Spleen (tissue), 13 donors: ENCODE data around the gene TSPAN1. TPM values are rescaled to one million over a fixed set of nuclear protein-coding genes. Genes with fewer than 3 reads are reported as not detected.
A peak's percentile ranks its signal among the peaks of the same experiment; 100 is the strongest.

Source experiments
- DNase-seq: peaks from one replicate; pipeline ENCODE4 v3.0.0-alpha.2; 2020
- H3K27ac ChIP-seq, 8 donors: fragments of 200-600 bp; sonication (generic) in 7 of 8; 1 replicate in 4 of 8; 2 replicates in 4 of 8; pipeline versions ENCODE4 v1.5.0 to v1.8.0; 2016 to 2021; ENCODE audit warnings: inconsistent platforms in 4 of 8, mild to moderate bottlenecking in 4 of 8, moderate library complexity in 1 of 8
- H3K27me3 ChIP-seq, 7 donors: fragments of 200-600 bp; sonication (generic) in 6 of 7; replicated peaks in 1 of 7; 1 replicate in 4 of 7; 2 replicates in 3 of 7; pipeline versions ENCODE4 v1.5.0 to v1.8.0; 2016 to 2021; ENCODE audit warnings: inconsistent platforms in 3 of 7, mild to moderate bottlenecking in 1 of 7
- H3K36me3 ChIP-seq, 6 donors: fragments of 200-600 bp; sonication (generic) in 5 of 6; 1 replicate in 4 of 6; 2 replicates in 2 of 6; pipeline versions ENCODE4 v1.5.0 to v1.8.0; 2016 to 2021; ENCODE audit warnings: inconsistent platforms in 2 of 6
- H3K4me1 ChIP-seq, 6 donors: fragments of 200-600 bp; sonication (generic) in 5 of 6; 1 replicate in 3 of 6; 2 replicates in 3 of 6; pipeline versions ENCODE4 v1.5.0 to v1.8.0; 2016 to 2021; ENCODE audit warnings: inconsistent platforms in 3 of 6
- H3K4me3 ChIP-seq, 8 donors: fragments of 200-600 bp; sonication (generic) in 7 of 8; 1 replicate in 4 of 8; 2 replicates in 4 of 8; pipeline versions ENCODE4 v1.5.0 to v1.8.0; 2016 to 2021; ENCODE audit warnings: inconsistent platforms in 4 of 8, mild to moderate bottlenecking in 4 of 8, moderate library complexity in 2 of 8
- H3K9me3 ChIP-seq, 8 donors: fragments of 200-600 bp; sonication (generic) in 7 of 8; 1 replicate in 4 of 8; 2 replicates in 4 of 8; pipeline versions ENCODE4 v1.5.0 to v1.8.0; 2016 to 2021; ENCODE audit warnings: inconsistent platforms in 4 of 8
- CTCF ChIP-seq, 11 experiments: fragments of 200-600 bp in 7 of 11; fragments of 450-650 bp in 4 of 11; sonication (generic) in 4 of 11; IDR thresholded peaks in 8 of 11; conservative IDR thresholded peaks in 3 of 11; 1 replicate in 7 of 11; 2 replicates in 4 of 11; pipeline versions ENCODE4 v1.4.0 to v1.8.0; 2016 to 2021; ENCODE audit warnings: antibody characterized with exemption in 11 of 11, inconsistent platforms in 4 of 11, mild to moderate bottlenecking in 1 of 11
- POLR2A ChIP-seq, 3 donors: fragments of 450-650 bp; IDR thresholded peaks; one replicate each; pipeline ENCODE4 v1.5.1; 2017; ENCODE audit warnings: antibody characterized with exemption in 3 of 3, mild to moderate bottlenecking in 1 of 3
- POLR2AphosphoS5 ChIP-seq, 3 donors: sonication (generic); formaldehyde crosslinking; IDR thresholded peaks; one replicate each; pipeline ENCODE4 v1.5.1; 2017; ENCODE audit warnings: antibody characterized with exemption in 3 of 3
- WGBS, 5 donors: extraction: QIAGEN DNeasy Blood & Tissue Kit in 3 of 5; methylation state at CpG; one replicate each; pipeline versions ENCODE4 v1.1.5 to v1.1.7; 2013 to 2018; 5-methylcytosine and 5-hydroxymethylcytosine counted together
- intact Hi-C: fragments of 100-400 bp; cut with DNase I; formaldehyde crosslinking; loops from one replicate; pipeline ENCODE4 v1.15.0; 2023; ENCODE audit warnings: low total_unique reads
- long read RNA-seq, 2 donors: transcript quantifications; one replicate each; lab custom pipeline, GENCODE V29; 2026
- polyA plus RNA-seq, 3 donors: library from polyadenylated mRNA; stranded (reverse); fragments of 200-250 nt; gene quantifications; one replicate each; pipeline ENCODE4 v1.2.1, GENCODE V29; 2013
- total RNA-seq, 7 donors: library from RNA; depleted of rRNA in 3 of 7; stranded (reverse); fragments of >200 nt in 3 of 7; fragmentation: NEBNext Ultra II Directional in 4 of 7; extraction: Animal tissue kit (Norgen Biotek cat#: 25700) in 4 of 7; gene quantifications; one replicate each; pipeline versions ENCODE4 v1.1.0 to v1.2.1, GENCODE V29; 2016 to 2021
- donor health status: healthy with polysubstance abuse.
- donor health status: DM: no; HTN: no; CAD: no; lungs with moderate emphysema.
- donor health status: DM: no; HTN: no; CAD: no.
- donor health status: Bipolar disorder and iron deficiency.
- donor health status: healthy.
- donor health status: DM: no; HTN: no; CAD: no.
- donor health status: DM: yes; HTN: yes; CAD: no.

Gene TSPAN1
- 1 to 10 TPM in 4 of 7 donors, under 1 TPM in 1, not detected in 2; 0.85 to 3.2 (median 1.6) TPM for total RNA-seq
- polyA plus RNA-seq: 1 to 10 TPM in 2 of 3 donors, under 1 TPM in 1; 0.96 to 2.2 (median 1.4) TPM
- long read RNA-seq, donor 1: 0 reads
- long read RNA-seq, donor 2: 0 reads

GRCh38 chr1:46174448-46175231 is at the start of gene TSPAN1:
Gene TSPAN1 (plus strand): TSS chr1:46175087. CDS start chr1:46181108, 6,021 bp downstream.
- H3K4me1 ChIP-seq: peaks cover 5 to 59% (median 37%) of the 10 kb centered on the region in 6 donors
- no peaks in the 10 kb centered on the region for H3K9me3 ChIP-seq
- peaks cover 0 to 2% (median 0%) of the 10 kb centered on the region in 7 donors for H3K27me3 ChIP-seq
- DNase-seq: no peak
- peak within 1 kb of the TSS in 5 of 8 donors; percentile 5 to 28 (median 13) for H3K27ac ChIP-seq
- WGBS, 5 donors: 76 to 91% (median 82%) methylated on average over 5 to 11 of the region's 11 CpGs
- TF ChIP-seq POLR2A (IDR thresholded peaks at IDR 0.05) (no peak), CTCF (IDR thresholded peaks at IDR 0.05 in 8 of 11, conservative IDR thresholded peaks at IDR 0.05 in 3 of 11) (no peak), POLR2AphosphoS5 (IDR thresholded peaks at IDR 0.05) (no peak)
- intact Hi-C loops: no loop called here
- no peak within 1 kb of the TSS for H3K4me3 ChIP-seq
- no peaks in the 10 kb centered on the region for H3K36me3 ChIP-seq

- peak overlapping the region in 2 of 8 donors; percentile 61 to 79 for H3K4me3 ChIP-seq
- TF ChIP-seq POLR2A (IDR thresholded peaks at IDR 0.05) (no peak), CTCF (IDR thresholded peaks at IDR 0.05 in 8 of 11, conservative IDR thresholded peaks at IDR 0.05 in 3 of 11) (no peak), POLR2AphosphoS5 (IDR thresholded peaks at IDR 0.05) (no peak)
- intact Hi-C loops: loop anchor here (5.0 kb wide), 1 partner anchor 91 kb away; no protein-coding TSS in a partner anchor
These were observed 46.5 kb upstream of the TSPAN1 start for GRCh38 chr1:46128344-46128743.

GRCh38 chr1:46130121-46130520 is 44.8 kb upstream of the TSPAN1 start:
- intact Hi-C loops: no loop called here

More at GRCh38 chr1:46128344-46128743, 46.5 kb upstream of the TSPAN1 start:
- Histone ChIP-seq H3K27me3 (peaks cover 0 to 41% (median 0%) of the 10 kb centered on the region in 7 donors), H3K9me3 (no peaks in the 10 kb centered on the region), H3K4me1 (peaks cover under 1 to 38% (median 19%) of the 10 kb centered on the region in 6 donors), H3K27ac (no peak overlapping the region), H3K36me3 (no peaks in the 10 kb centered on the region)
- DNase-seq: no peak
- WGBS, 5 donors: 81 to 95% (median 91%) methylated on average over 3 of the region's 3 CpGs

More at GRCh38 chr1:46130121-46130520, 44.8 kb upstream of the TSPAN1 start:
- Histone ChIP-seq H3K27me3 (peaks cover 0 to 41% (median 0%) of the 10 kb centered on the region in 7 donors), H3K36me3 (no peaks in the 10 kb centered on the region), H3K4me3 (peak overlapping the region; percentile 61 to 79 (median 71)), H3K9me3 (no peaks in the 10 kb centered on the region), H3K4me1 (peaks cover 6 to 52% (median 25%) of the 10 kb centered on the region in 6 donors), H3K27ac (peak overlapping the region in 2 of 8 donors; percentile 91 to 92)
- no peak for DNase-seq
- 52 to 74% (median 60%) methylated on average over 1 of the region's 1 CpG for WGBS, 5 donors
- no peak for TF ChIP-seq POLR2AphosphoS5 (IDR thresholded peaks at IDR 0.05)
- no peak for TF ChIP-seq POLR2A (IDR thresholded peaks at IDR 0.05)
- TF ChIP-seq CTCF (IDR thresholded peaks at IDR 0.05 in 8 of 11, conservative IDR thresholded peaks at IDR 0.05 in 3 of 11): no peak
